ENCODE results near the gene PREX1. TPM values are rescaled to one million over a fixed set of nuclear protein-coding genes. Genes with fewer than 3 reads are reported as not detected.
"Not testable (repeated sequence)": the region's sequence is repeated elsewhere in the genome, so short reads cannot be mapped to it uniquely, and the experiment has no call there.

The PREX1 gene
- total RNA-seq: 10 to 100 TPM; 76.8 to 77.1 TPM

GRCh38 chr20:48827855-48828733 is at the start of gene PREX1:
PREX1 (minus strand) TSS chr20:48827999; CDS start chr20:48827860, 139 bp downstream.
- Mint-ChIP-seq H3K4me1 (peaks cover 49% of the 10 kb centered on the region), H3K4me3 (peak within 1 kb of the TSS; percentile 95), H3K36me3 (peaks cover 25% of the 10 kb centered on the region), H3K27ac (peak within 1 kb of the TSS; percentile 93), H3K27me3 (no peaks in the 10 kb centered on the region), H3K9me3 (no peaks in the 10 kb centered on the region)
- peak; percentile 91 for DNase-seq

GRCh38 chr20:48877304-48877703 is 49.5 kb upstream of the PREX1 start:
- no peaks in the 10 kb centered on the region for H3K27me3 Mint-ChIP-seq
- peaks cover 3% of the 10 kb centered on the region for H3K9me3 Mint-ChIP-seq
- DNase-seq: no peak
- H3K27ac Mint-ChIP-seq: no peak overlapping the region
- peaks cover 5% of the 10 kb centered on the region for H3K4me1 Mint-ChIP-seq
- H3K4me3 Mint-ChIP-seq: no peak overlapping the region
- H3K36me3 Mint-ChIP-seq: peaks cover 6% of the 10 kb centered on the region

GRCh38 chr20:48875914-48876240 is 48.1 kb upstream of the PREX1 start:
- Mint-ChIP-seq H3K27ac (no peak overlapping the region), H3K36me3 (peaks cover 6% of the 10 kb centered on the region), H3K4me1 (peaks cover 5% of the 10 kb centered on the region), H3K27me3 (no peaks in the 10 kb centered on the region), H3K9me3 (peaks cover 3% of the 10 kb centered on the region), H3K4me3 (no peak overlapping the region)
- no peak for DNase-seq

GRCh38 chr20:48875233-48875913 is 47.6 kb upstream of the PREX1 start:
- Mint-ChIP-seq H3K27me3 (no peaks in the 10 kb centered on the region), H3K4me3 (no peak overlapping the region), H3K36me3 (peaks cover 6% of the 10 kb centered on the region), H3K27ac (no peak overlapping the region), H3K9me3 (peaks cover 3% of the 10 kb centered on the region), H3K4me1 (peaks cover 5% of the 10 kb centered on the region)
- no peak for DNase-seq

- not testable (repeated sequence) for H3K27ac Mint-ChIP-seq
Observed at GRCh38 chr20:48869442-48869841, 41.6 kb upstream of the PREX1 start.

GRCh38 chr20:48866936-48867335 is 39.1 kb upstream of the PREX1 start:
- Mint-ChIP-seq H3K36me3 (no peaks in the 10 kb centered on the region), H3K27me3 (no peaks in the 10 kb centered on the region), H3K4me1 (peaks cover 6% of the 10 kb centered on the region), H3K4me3 (no peak overlapping the region), H3K27ac (no peak overlapping the region), H3K9me3 (no peaks in the 10 kb centered on the region)
- DNase-seq: no peak

More at GRCh38 chr20:48869442-48869841, 41.6 kb upstream of the PREX1 start:
- DNase-seq, H3K4me3 Mint-ChIP-seq, H3K9me3 Mint-ChIP-seq, H3K4me1 Mint-ChIP-seq, H3K36me3 Mint-ChIP-seq, H3K27me3 Mint-ChIP-seq: not testable (repeated sequence)

- no peak for DNase-seq
- H3K4me1 Mint-ChIP-seq: peaks cover 14% of the 10 kb centered on the region
- H3K4me3 Mint-ChIP-seq: no peak overlapping the region
- H3K9me3 Mint-ChIP-seq: no peaks in the 10 kb centered on the region
- H3K36me3 Mint-ChIP-seq: no peaks in the 10 kb centered on the region
- no peak overlapping the region for H3K27ac Mint-ChIP-seq
- no peaks in the 10 kb centered on the region for H3K27me3 Mint-ChIP-seq
Observed at GRCh38 chr20:48864738-48865318, 37.0 kb upstream of the PREX1 start.

- DNase-seq: no peak
- H3K4me1 Mint-ChIP-seq: peaks cover 14% of the 10 kb centered on the region
- H3K27me3 Mint-ChIP-seq: no peaks in the 10 kb centered on the region
- H3K36me3 Mint-ChIP-seq: no peaks in the 10 kb centered on the region
- H3K4me3 Mint-ChIP-seq: no peak overlapping the region
- no peaks in the 10 kb centered on the region for H3K9me3 Mint-ChIP-seq
- no peak overlapping the region for H3K27ac Mint-ChIP-seq
Observed at GRCh38 chr20:48864254-48864653, 36.5 kb upstream of the PREX1 start.

- Mint-ChIP-seq H3K4me3 (no peak overlapping the region), H3K27ac (no peak overlapping the region), H3K9me3 (no peaks in the 10 kb centered on the region), H3K27me3 (no peaks in the 10 kb centered on the region), H3K36me3 (no peaks in the 10 kb centered on the region), H3K4me1 (peaks cover 14% of the 10 kb centered on the region)
- no peak for DNase-seq
Observed at GRCh38 chr20:48862279-48862678, 34.5 kb upstream of the PREX1 start.

GRCh38 chr20:48861444-48861843 is 33.6 kb upstream of the PREX1 start:
- H3K27ac Mint-ChIP-seq: no peak overlapping the region
- no peak for DNase-seq
- peaks cover 14% of the 10 kb centered on the region for H3K4me1 Mint-ChIP-seq
- no peaks in the 10 kb centered on the region for H3K27me3 Mint-ChIP-seq
- no peaks in the 10 kb centered on the region for H3K9me3 Mint-ChIP-seq
- no peak overlapping the region for H3K4me3 Mint-ChIP-seq
- H3K36me3 Mint-ChIP-seq: no peaks in the 10 kb centered on the region

GRCh38 chr20:48858075-48858790 is 30.4 kb upstream of the PREX1 start:
- Mint-ChIP-seq H3K4me1 (peaks cover 20% of the 10 kb centered on the region), H3K27me3 (no peaks in the 10 kb centered on the region), H3K9me3 (no peaks in the 10 kb centered on the region), H3K4me3 (no peak overlapping the region), H3K27ac (no peak overlapping the region), H3K36me3 (no peaks in the 10 kb centered on the region)
- no peak for DNase-seq

GRCh38 chr20:48856130-48856529 is 28.3 kb upstream of the PREX1 start:
- H3K9me3 Mint-ChIP-seq: peaks cover 2% of the 10 kb centered on the region
- no peak overlapping the region for H3K27ac Mint-ChIP-seq
- no peaks in the 10 kb centered on the region for H3K36me3 Mint-ChIP-seq
- DNase-seq: no peak
- H3K4me3 Mint-ChIP-seq: no peak overlapping the region
- no peaks in the 10 kb centered on the region for H3K27me3 Mint-ChIP-seq
- H3K4me1 Mint-ChIP-seq: peaks cover 14% of the 10 kb centered on the region

- no peaks in the 10 kb centered on the region for H3K36me3 Mint-ChIP-seq
- H3K9me3 Mint-ChIP-seq: peaks cover 2% of the 10 kb centered on the region
- H3K27ac Mint-ChIP-seq: no peak overlapping the region
Observed at GRCh38 chr20:48855046-48855445, 27.2 kb upstream of the PREX1 start.

GRCh38 chr20:48852609-48853008 is 24.8 kb upstream of the PREX1 start:
- Mint-ChIP-seq H3K4me1 (peaks cover 19% of the 10 kb centered on the region), H3K9me3 (peaks cover 2% of the 10 kb centered on the region), H3K4me3 (no peak overlapping the region), H3K36me3 (peaks cover 2% of the 10 kb centered on the region), H3K27ac (no peak overlapping the region), H3K27me3 (no peaks in the 10 kb centered on the region)
- no peak for DNase-seq

More at GRCh38 chr20:48855046-48855445, 27.2 kb upstream of the PREX1 start:
- Mint-ChIP-seq H3K4me1 (peaks cover 11% of the 10 kb centered on the region), H3K4me3 (no peak overlapping the region), H3K27me3 (no peaks in the 10 kb centered on the region)
- no peak for DNase-seq

GRCh38 chr20:48851579-48851978 is 23.8 kb upstream of the PREX1 start:
- Mint-ChIP-seq H3K4me1 (peaks cover 28% of the 10 kb centered on the region), H3K27ac (no peak overlapping the region), H3K27me3 (no peaks in the 10 kb centered on the region), H3K9me3 (peaks cover 2% of the 10 kb centered on the region), H3K4me3 (no peak overlapping the region), H3K36me3 (peaks cover 2% of the 10 kb centered on the region)
- no peak for DNase-seq

Measured in activated naive CD8-positive, alpha-beta T cell treated with anti-CD3 and anti-CD28 coated beads for 36 hours (primary cell).